NCI-H2107 treated with DMSO at 0.1 percent for 48 hours (cell line): ENCODE measurements around the gene ZNHIT1.

Experiments
- DNase-seq: peaks from one replicate; lab custom pipeline; 2025; ENCODE audit not compliant: unreplicated experiment; lab: John Stamatoyannopoulos, UW

ZNHIT1 gene

GRCh38 chr7:101217388-101218235 is at the start of gene ZNHIT1, which contains the start of gene PLOD3:
Gene ZNHIT1, plus strand, starts transcription at chr7:101218165. Its CDS starts 31 bp downstream, at chr7:101218196.
Gene PLOD3, minus strand, starts transcription at chr7:101217581. Its CDS starts 307 bp downstream, at chr7:101217274.
- peak; percentile 98 for DNase-seq

- no peak for DNase-seq
These were observed 49.4 kb upstream of the ZNHIT1 start for GRCh38 chr7:101168412-101169049.

- no peak for DNase-seq
These were observed 48.7 kb upstream of the ZNHIT1 start for GRCh38 chr7:101169110-101169837.

GRCh38 chr7:101169838-101170551 is 48.0 kb upstream of the ZNHIT1 start:
- no peak for DNase-seq

GRCh38 chr7:101170617-101171441 is 47.1 kb upstream of the ZNHIT1 start:
- DNase-seq = no peak

GRCh38 chr7:101171442-101171837 is 46.5 kb upstream of the ZNHIT1 start:
- no peak for DNase-seq

- peak; percentile 30 for DNase-seq
These were observed 45.7 kb upstream of the ZNHIT1 start for GRCh38 chr7:101172005-101172853.

- DNase-seq = peak; percentile 64
These were observed 44.9 kb upstream of the ZNHIT1 start for GRCh38 chr7:101172854-101173751.

- DNase-seq = no peak
These were observed 44.2 kb upstream of the ZNHIT1 start for GRCh38 chr7:101173752-101174244.

- no peak for DNase-seq
These were observed 43.6 kb upstream of the ZNHIT1 start for GRCh38 chr7:101174322-101174854.

- no peak for DNase-seq
These were observed 42.3 kb upstream of the ZNHIT1 start for GRCh38 chr7:101175664-101176063.

- DNase-seq = no peak
These were observed 40.3 kb upstream of the ZNHIT1 start for GRCh38 chr7:101177644-101178043.

- DNase-seq = peak; percentile 14
These were observed 38.8 kb upstream of the ZNHIT1 start for GRCh38 chr7:101179117-101179516.

GRCh38 chr7:101179713-101180112 is 38.3 kb upstream of the ZNHIT1 start:
- DNase-seq = no peak

- no peak for DNase-seq
These were observed 37.7 kb upstream of the ZNHIT1 start, which contains the start of gene NAT16 for GRCh38 chr7:101180130-101180755. Gene NAT16, minus strand, starts transcription at chr7:101180293. Its CDS starts 5,486 bp downstream, at chr7:101174807.

- no peak for DNase-seq
These were observed 32.6 kb upstream of the ZNHIT1 start for GRCh38 chr7:101185258-101185839.

GRCh38 chr7:101186194-101186593 is 31.8 kb upstream of the ZNHIT1 start:
- DNase-seq = no peak
